HL-60 (cell line): ENCODE results near the gene TMEM63B.

Experiments
- GABPA ChIP-seq: IDR thresholded peaks from 2 replicates; pipeline ENCODE4 v1.6.1; 2012; ENCODE audit warnings: low read depth
- POLR2AphosphoS5 ChIP-seq: IDR thresholded peaks from 2 replicates; pipeline ENCODE4 v1.6.1; 2012; ENCODE audit warnings: low read depth
- SPI1 ChIP-seq: IDR thresholded peaks from 2 replicates; pipeline ENCODE4 v1.6.1; 2012; ENCODE audit warnings: low read depth, mild to moderate bottlenecking, borderline replicate concordance
- TF ChIP-seq, protein P1 (sequence below): IDR thresholded peaks from one replicate; pipeline ENCODE4 v1.5.1; 2011; ENCODE audit warnings: low read length, control low read depth, inconsistent platforms; ENCODE audit not compliant: insufficient read depth
- TF ChIP-seq, protein P2 (sequence below): IDR thresholded peaks from 2 replicates; pipeline ENCODE4 v1.6.1; 2012; ENCODE audit warnings: low read depth; ENCODE audit not compliant: insufficient replicate concordance

DNA sequence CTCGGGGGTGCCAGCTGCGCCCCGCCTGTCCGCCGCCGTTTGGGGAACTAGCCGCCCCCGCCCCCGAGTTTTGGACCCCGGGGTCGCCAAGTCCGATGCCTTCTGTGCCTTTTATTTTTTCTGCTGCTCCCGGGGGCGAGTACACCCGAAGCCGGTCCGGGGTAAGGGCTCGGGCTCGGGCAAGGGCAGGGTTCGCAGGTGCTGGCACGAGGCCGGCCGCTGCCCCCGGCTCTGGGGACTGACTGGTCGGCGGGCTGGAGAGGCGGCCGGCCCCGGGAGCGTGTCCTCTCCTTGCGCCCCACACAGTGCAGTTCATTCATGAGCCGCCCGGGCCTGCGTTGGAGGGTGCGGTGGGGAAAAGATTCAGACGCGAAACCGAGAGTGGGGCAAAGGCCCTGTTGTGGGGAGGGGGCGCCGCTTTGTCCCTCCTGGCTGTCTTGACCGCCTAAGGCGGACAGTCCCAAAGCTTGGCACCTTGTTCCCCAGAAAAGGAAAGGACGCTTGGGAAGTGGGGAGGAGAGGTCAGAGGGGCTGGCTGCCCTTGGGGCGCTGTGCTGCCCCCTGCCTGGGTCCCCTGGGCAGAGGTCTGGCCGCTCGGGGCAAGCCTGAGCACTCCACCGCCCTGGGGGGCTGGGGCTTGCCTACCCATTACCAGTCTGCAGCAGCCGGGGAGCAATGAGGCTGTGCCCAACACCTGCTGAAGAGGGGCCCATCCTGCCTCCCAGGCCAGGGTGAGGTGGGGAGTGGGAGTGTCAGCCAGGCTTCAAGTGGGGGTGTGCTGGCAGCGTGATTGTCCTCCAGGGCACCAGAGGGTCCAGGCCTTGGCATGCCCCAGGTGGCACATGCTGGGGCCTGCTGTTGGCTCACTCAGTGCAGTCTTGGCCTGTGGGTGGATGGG lies 915 bp downstream of the TMEM63B start:
- TF ChIP-seq, protein P1, sequence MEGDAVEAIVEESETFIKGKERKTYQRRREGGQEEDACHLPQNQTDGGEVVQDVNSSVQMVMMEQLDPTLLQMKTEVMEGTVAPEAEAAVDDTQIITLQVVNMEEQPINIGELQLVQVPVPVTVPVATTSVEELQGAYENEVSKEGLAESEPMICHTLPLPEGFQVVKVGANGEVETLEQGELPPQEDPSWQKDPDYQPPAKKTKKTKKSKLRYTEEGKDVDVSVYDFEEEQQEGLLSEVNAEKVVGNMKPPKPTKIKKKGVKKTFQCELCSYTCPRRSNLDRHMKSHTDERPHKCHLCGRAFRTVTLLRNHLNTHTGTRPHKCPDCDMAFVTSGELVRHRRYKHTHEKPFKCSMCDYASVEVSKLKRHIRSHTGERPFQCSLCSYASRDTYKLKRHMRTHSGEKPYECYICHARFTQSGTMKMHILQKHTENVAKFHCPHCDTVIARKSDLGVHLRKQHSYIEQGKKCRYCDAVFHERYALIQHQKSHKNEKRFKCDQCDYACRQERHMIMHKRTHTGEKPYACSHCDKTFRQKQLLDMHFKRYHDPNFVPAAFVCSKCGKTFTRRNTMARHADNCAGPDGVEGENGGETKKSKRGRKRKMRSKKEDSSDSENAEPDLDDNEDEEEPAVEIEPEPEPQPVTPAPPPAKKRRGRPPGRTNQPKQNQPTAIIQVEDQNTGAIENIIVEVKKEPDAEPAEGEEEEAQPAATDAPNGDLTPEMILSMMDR: no peak
- TF ChIP-seq POLR2AphosphoS5: no peak
- TF ChIP-seq, protein P2, sequence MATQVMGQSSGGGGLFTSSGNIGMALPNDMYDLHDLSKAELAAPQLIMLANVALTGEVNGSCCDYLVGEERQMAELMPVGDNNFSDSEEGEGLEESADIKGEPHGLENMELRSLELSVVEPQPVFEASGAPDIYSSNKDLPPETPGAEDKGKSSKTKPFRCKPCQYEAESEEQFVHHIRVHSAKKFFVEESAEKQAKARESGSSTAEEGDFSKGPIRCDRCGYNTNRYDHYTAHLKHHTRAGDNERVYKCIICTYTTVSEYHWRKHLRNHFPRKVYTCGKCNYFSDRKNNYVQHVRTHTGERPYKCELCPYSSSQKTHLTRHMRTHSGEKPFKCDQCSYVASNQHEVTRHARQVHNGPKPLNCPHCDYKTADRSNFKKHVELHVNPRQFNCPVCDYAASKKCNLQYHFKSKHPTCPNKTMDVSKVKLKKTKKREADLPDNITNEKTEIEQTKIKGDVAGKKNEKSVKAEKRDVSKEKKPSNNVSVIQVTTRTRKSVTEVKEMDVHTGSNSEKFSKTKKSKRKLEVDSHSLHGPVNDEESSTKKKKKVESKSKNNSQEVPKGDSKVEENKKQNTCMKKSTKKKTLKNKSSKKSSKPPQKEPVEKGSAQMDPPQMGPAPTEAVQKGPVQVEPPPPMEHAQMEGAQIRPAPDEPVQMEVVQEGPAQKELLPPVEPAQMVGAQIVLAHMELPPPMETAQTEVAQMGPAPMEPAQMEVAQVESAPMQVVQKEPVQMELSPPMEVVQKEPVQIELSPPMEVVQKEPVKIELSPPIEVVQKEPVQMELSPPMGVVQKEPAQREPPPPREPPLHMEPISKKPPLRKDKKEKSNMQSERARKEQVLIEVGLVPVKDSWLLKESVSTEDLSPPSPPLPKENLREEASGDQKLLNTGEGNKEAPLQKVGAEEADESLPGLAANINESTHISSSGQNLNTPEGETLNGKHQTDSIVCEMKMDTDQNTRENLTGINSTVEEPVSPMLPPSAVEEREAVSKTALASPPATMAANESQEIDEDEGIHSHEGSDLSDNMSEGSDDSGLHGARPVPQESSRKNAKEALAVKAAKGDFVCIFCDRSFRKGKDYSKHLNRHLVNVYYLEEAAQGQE: no peak
- TF ChIP-seq GABPA: no peak
- TF ChIP-seq SPI1: no peak
